IMR-90 (cell line): ENCODE measurements around the gene BRAT1. TPM values are rescaled to one million over a fixed set of nuclear protein-coding genes. Genes with fewer than 3 reads are reported as not detected.

ENCODE experiments used
- ATAC-seq: fragments of 200-7000 bp; cut with Tn5 transposase; 2 replicates; pipeline ENCODE4 v1.9.1; 2020; ENCODE audit warnings: low read depth, mild to moderate bottlenecking, moderate library complexity
- BruUV-seq: library from RNA; stranded (reverse); fragments of 400-500 nt; replicated peaks from 2 replicates; lab custom pipeline; 2021; lab: Mats Ljungman, UMichigan
- CTCF ChIA-PET: fragments of 300-600 bp; formaldehyde crosslinking; extraction: SDS; loops from one replicate; lab custom pipeline; 2021; ENCODE audit warnings: antibody characterized with exemption; lab: Yijun Ruan, JAX
- POLR2A ChIA-PET: fragments of 300-600 bp; sonication (Branson Sonifier 250); formaldehyde crosslinking; loops from one replicate; lab custom pipeline; 2022; ENCODE audit warnings: antibody characterized with exemption; ENCODE audit not compliant: unreplicated experiment; lab: Charles Lee
- DNase-seq: peaks from one replicate; pipeline ENCODE4 v3.0.0; 2013
- H2AFZ ChIP-seq: replicated peaks from 2 replicates; pipeline ENCODE3; 2013; ENCODE audit warnings: low read length, mild to moderate bottlenecking; ENCODE audit not compliant: poor library complexity
- H2AK5ac ChIP-seq: 2 replicates; pipeline ENCODE4 v1.6.1; 2013; ENCODE audit warnings: low read depth, low read length, inconsistent platforms
- H2AK9ac ChIP-seq: replicated peaks from 2 replicates; pipeline ENCODE3; 2013; ENCODE audit warnings: mild to moderate bottlenecking, low read depth, low read length, moderate library complexity; ENCODE audit not compliant: poor library complexity
- H2BK120ac ChIP-seq: 2 replicates; pipeline ENCODE4 v1.6.1; 2013; ENCODE audit warnings: low read depth, low read length, inconsistent platforms
- H2BK15ac ChIP-seq: 3 replicates; pipeline ENCODE4 v1.6.1; 2013; ENCODE audit warnings: low read depth, low read length, inconsistent platforms
- H2BK20ac ChIP-seq: 2 replicates; pipeline ENCODE4 v1.6.1; 2013; ENCODE audit warnings: low read depth, mild to moderate bottlenecking, inconsistent platforms, low read length, moderate library complexity
- H2BK5ac ChIP-seq: 2 replicates; pipeline ENCODE4 v1.6.1; 2013; ENCODE audit warnings: mild to moderate bottlenecking, low read depth, low read length, inconsistent platforms; ENCODE audit not compliant: poor library complexity, severe bottlenecking
- H3K14ac ChIP-seq: replicated peaks from 2 replicates; pipeline ENCODE4 v1.6.1; 2013; ENCODE audit warnings: low read depth, low read length, inconsistent platforms
- H3K18ac ChIP-seq: 2 replicates; pipeline ENCODE4 v1.6.1; 2013; ENCODE audit warnings: low read depth, low read length, control low read depth
- H3K23ac ChIP-seq: 2 replicates; pipeline ENCODE4 v1.6.1; 2013; ENCODE audit warnings: low read depth, low read length, inconsistent platforms
- H3K27ac ChIP-seq: 2 replicates; pipeline ENCODE4 v1.5.1; 2013; ENCODE audit warnings: mild to moderate bottlenecking, control low read depth, low read length; ENCODE audit not compliant: insufficient read depth
- H3K27me3 ChIP-seq: 2 replicates; pipeline ENCODE4 v1.6.1; 2013; ENCODE audit warnings: low read length; ENCODE audit not compliant: control insufficient read depth, insufficient read depth
- H3K36me3 ChIP-seq: 2 replicates; pipeline ENCODE4 v1.6.1; 2013; ENCODE audit warnings: low read length, mixed read lengths; ENCODE audit not compliant: control insufficient read depth, insufficient read depth
- H3K4ac ChIP-seq: 2 replicates; pipeline ENCODE4 v1.6.1; 2013; ENCODE audit warnings: low read depth, low read length, inconsistent platforms
- H3K4me1 ChIP-seq: 2 replicates; pipeline ENCODE4 v1.6.1; 2013; ENCODE audit warnings: low read length, mixed read lengths; ENCODE audit not compliant: control insufficient read depth, insufficient read depth
- H3K4me2 ChIP-seq: 2 replicates; pipeline ENCODE4 v1.6.1; 2013; ENCODE audit warnings: low read depth, mild to moderate bottlenecking, control low read depth, low read length, moderate library complexity
- H3K4me3 ChIP-seq: 2 replicates; pipeline ENCODE4 v1.5.1; 2013; ENCODE audit warnings: low read depth, mild to moderate bottlenecking, control low read depth, low read length, moderate library complexity; ENCODE audit not compliant: insufficient read depth
- H3K56ac ChIP-seq: 2 replicates; pipeline ENCODE4 v1.6.1; 2013; ENCODE audit warnings: low read length, inconsistent platforms; ENCODE audit not compliant: insufficient read depth; ENCODE audit errors: extremely low read depth
- H3K79me1 ChIP-seq, 2 experiments: 2 replicates each; pipeline ENCODE4 v1.6.1; 2013; ENCODE audit warnings: low read length in 2 of 2, inconsistent platforms in 1 of 2, low read depth in 1 of 2
- H3K9ac ChIP-seq: 2 replicates; pipeline ENCODE4 v1.6.1; 2013; ENCODE audit warnings: low read depth, low read length, control low read depth
- H3K9me1 ChIP-seq: 2 replicates; pipeline ENCODE4 v1.6.1; 2013; ENCODE audit warnings: low read length, inconsistent platforms; ENCODE audit not compliant: insufficient read depth
- H3K9me3 ChIP-seq: 2 replicates; pipeline ENCODE4 v1.6.1; 2013; ENCODE audit warnings: low read length; ENCODE audit not compliant: control insufficient read depth, insufficient read depth
- H4K20me1 ChIP-seq: 2 replicates; pipeline ENCODE4 v1.6.1; 2013; ENCODE audit warnings: low read length, inconsistent platforms; ENCODE audit not compliant: insufficient read depth
- H4K5ac ChIP-seq: 2 replicates; pipeline ENCODE4 v1.6.1; 2013; ENCODE audit warnings: mild to moderate bottlenecking, low read depth, low read length, control low read depth
- H4K8ac ChIP-seq, 2 experiments: 2 replicates each; pipeline ENCODE4 v1.6.1; 2013; ENCODE audit warnings: low read depth in 2 of 2, low read length in 2 of 2, control low read depth in 1 of 2, inconsistent platforms in 1 of 2
- H4K91ac ChIP-seq: 2 replicates; pipeline ENCODE4 v1.6.1; 2013; ENCODE audit warnings: low read depth, low read length, inconsistent platforms; ENCODE audit not compliant: insufficient read depth
- CTCF ChIP-seq: conservative IDR thresholded peaks from 2 replicates; pipeline ENCODE4 v1.5.1; 2012; ENCODE audit warnings: mild to moderate bottlenecking, low read depth, low read length, improper control_type of control experiment
- ELK1 ChIP-seq: fragments of 150-350 bp; IDR thresholded peaks from 2 replicates; pipeline ENCODE4 v1.6.1; 2016; ENCODE audit warnings: low read depth, mild to moderate bottlenecking, low read length, moderate library complexity, borderline replicate concordance
- MAFK ChIP-seq: IDR thresholded peaks from 2 replicates; pipeline ENCODE4 v1.6.1; 2012; ENCODE audit warnings: low read depth, low read length, improper control_type of control experiment
- MAZ ChIP-seq: IDR thresholded peaks from 2 replicates; pipeline ENCODE4 v1.6.1; 2012; ENCODE audit warnings: low read depth, mild to moderate bottlenecking, low read length, improper control_type of control experiment, moderate library complexity, borderline replicate concordance
- MXI1 ChIP-seq: IDR thresholded peaks from 2 replicates; pipeline ENCODE4 v1.6.1; 2012; ENCODE audit warnings: low read depth, mild to moderate bottlenecking, low read length, moderate library complexity, borderline replicate concordance
- NFE2L2 ChIP-seq: fragments of 150-350 bp; IDR thresholded peaks from 2 replicates; pipeline ENCODE4 v1.6.1; 2016; ENCODE audit warnings: low read depth, mild to moderate bottlenecking, low read length
- POLR2A ChIP-seq: IDR thresholded peaks from 2 replicates; pipeline ENCODE4 v1.6.1; 2012; ENCODE audit warnings: mild to moderate bottlenecking, low read depth, low read length
- RAD21 ChIP-seq: IDR thresholded peaks from 2 replicates; pipeline ENCODE4 v1.6.1; 2012; ENCODE audit warnings: low read length, improper control_type of control experiment
- RCOR1 ChIP-seq: IDR thresholded peaks from 2 replicates; pipeline ENCODE4 v1.6.1; 2012; ENCODE audit warnings: mild to moderate bottlenecking, low read length, improper control_type of control experiment; ENCODE audit not compliant: insufficient replicate concordance
- RFX5 ChIP-seq: IDR thresholded peaks from 2 replicates; pipeline ENCODE4 v1.8.0; 2012; ENCODE audit warnings: low read depth, mild to moderate bottlenecking, low read length, moderate library complexity
- SMC3 ChIP-seq: fragments of 150-350 bp; IDR thresholded peaks from 2 replicates; pipeline ENCODE4 v1.6.1; 2016; ENCODE audit warnings: low read depth, mild to moderate bottlenecking, antibody characterized with exemption, low read length, moderate library complexity
- WGBS, 2 experiments: methylation state at CpG; one replicate each; pipeline versions ENCODE4 v1.1.5 to v1.1.7; 2013; ENCODE audit warnings: missing lambda C conversion rate in 2 of 2; ENCODE audit not compliant: insufficient read length in 1 of 2; ENCODE audit errors: extremely low coverage in 2 of 2; 5-methylcytosine and 5-hydroxymethylcytosine counted together
- dilution Hi-C: fragments of 300-500 bp; cut with HindIII; formaldehyde crosslinking; loops from one replicate; pipeline ENCODE4 v1.14.3; 2018; ENCODE audit warnings: low sequenced_read_pairs; ENCODE audit not compliant: unreplicated experiment
- in situ Hi-C: fragments of 300-500 bp; cut with MboI; formaldehyde crosslinking; loops from 3 replicates; pipeline ENCODE4 v1.14.3; 2019; ENCODE audit warnings: low sequenced_read_pairs, inconsistent platforms, mixed read lengths
- intact Hi-C: fragments of 100-400 bp; cut with micrococcal nuclease; formaldehyde crosslinking; loops from 2 replicates; pipeline ENCODE4 v1.10.0; 2022
- polyA plus RNA-seq, 3 experiments: library from polyadenylated mRNA; depleted of rRNA; stranded (reverse); fragments of >200 nt; gene quantifications; 2 replicates each; pipeline ENCODE4 v1.2.3, GENCODE V29; 2012; ENCODE audit warnings: low replicate concordance in 1 of 3
- total RNA-seq: library from RNA; depleted of rRNA; stranded (reverse); fragments of >200 nt; gene quantifications from 2 replicates; pipeline ENCODE4 v1.2.3, GENCODE V29; 2012

BRAT1 gene
- total and polyA plus RNA-seq, 2 of the 4 experiments (the other 2 are of a cell fraction): 6.8 to 21.9 TPM

DNA sequence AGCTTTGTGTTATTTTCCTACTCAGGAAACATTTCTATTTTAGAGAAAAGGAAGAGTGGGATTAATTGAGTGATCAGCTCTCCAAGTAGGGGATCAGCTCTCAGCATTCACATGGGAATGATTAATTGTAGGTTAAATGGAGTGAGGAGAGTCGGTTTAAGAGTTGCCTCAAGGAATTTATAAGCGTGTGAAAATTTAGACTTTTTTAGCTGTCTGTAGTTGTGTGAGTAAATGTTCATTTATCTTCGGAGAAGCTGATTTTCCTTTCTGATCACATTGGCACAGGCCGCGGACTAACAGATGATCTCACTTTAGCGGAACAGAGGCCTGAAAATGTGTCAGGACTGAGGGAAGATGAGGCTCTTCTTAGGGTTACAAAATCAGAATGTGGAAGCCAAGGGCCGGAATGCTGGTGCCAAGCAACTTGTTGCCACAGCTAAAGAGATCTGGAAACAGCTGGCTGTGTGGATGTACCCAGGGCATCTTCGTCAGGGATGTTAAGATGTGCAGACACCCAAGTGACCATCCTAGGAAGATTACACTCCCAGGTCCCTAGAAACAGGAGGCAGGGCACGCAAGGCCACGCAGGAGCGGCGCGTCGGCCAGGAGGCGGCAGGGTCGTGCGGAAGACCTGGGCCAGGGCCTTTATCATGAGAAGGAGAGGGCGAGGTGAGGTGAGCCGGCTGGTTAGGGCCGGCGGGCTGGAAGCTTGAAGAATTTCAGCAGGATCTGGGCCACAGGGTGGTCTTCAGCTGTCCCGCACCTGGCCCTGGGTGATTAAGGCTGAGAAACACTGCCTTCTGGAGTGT lies 41.3 kb upstream of the BRAT1 start (continued):
- TF ChIP-seq RFX5: no peak

- Histone ChIP-seq H4K91ac (no peak overlapping the region), H4K5ac (no peak overlapping the region), H2BK20ac (no peak overlapping the region), H3K23ac (no peak overlapping the region), H3K27ac (no peak overlapping the region), H3K27me3 (no peaks in the 10 kb centered on the region), H3K4me1 (no peaks in the 10 kb centered on the region), H3K9me1 (no peaks in the 10 kb centered on the region), H3K14ac (no peak overlapping the region), H3K56ac (no peak overlapping the region), H3K9ac (no peak overlapping the region), H3K79me1 (no peaks in the 10 kb centered on the region), H2AFZ (no peak overlapping the region), H3K18ac (no peak overlapping the region), H2BK5ac (no peak overlapping the region), H4K20me1 (no peaks in the 10 kb centered on the region), H3K36me3 (peaks cover 43% of the 10 kb centered on the region), H2BK15ac (no peak overlapping the region), H3K4me3 (no peak overlapping the region), H3K4ac (no peak overlapping the region), H2AK9ac (no peak overlapping the region), H4K8ac (no peak overlapping the region), H3K4me2 (no peak overlapping the region), H2AK5ac (no peak overlapping the region), H2BK120ac (no peak overlapping the region), H3K9me3 (no peaks in the 10 kb centered on the region)
- BruUV-seq: no TSS peak
- CTCF ChIA-PET: no interaction called here
- dilution Hi-C loops (no loop called here), intact Hi-C loops (no loop called here), in situ Hi-C loops (no loop called here)
- 94% methylated on average over 11 of the region's 27 CpGs; no CpG with 5 or more reads in 1 of the 2 experiments for WGBS, 2 experiments
- POLR2A ChIA-PET: no interaction called here
- TF ChIP-seq RCOR1: no peak
- TF ChIP-seq POLR2A: no peak
- no peak for TF ChIP-seq MAFK
- no peak for TF ChIP-seq MAZ
- TF ChIP-seq RAD21: no peak
- TF ChIP-seq ELK1: no peak
- TF ChIP-seq MXI1: no peak
- TF ChIP-seq CTCF: no peak
- TF ChIP-seq NFE2L2: no peak
- TF ChIP-seq SMC3: no peak
- no peak for DNase-seq
- ATAC-seq: no peak
Observed at GRCh38 chr7:2595258-2595860, 40.0 kb upstream of the BRAT1 start.
